Renal cortical epithelial cell (primary cell): ENCODE data around the gene TRPV3. TPM values are rescaled to one million over a fixed set of nuclear protein-coding genes. Genes with fewer than 3 reads are reported as not detected.
"Not testable (repeated sequence)": the region's sequence is repeated elsewhere in the genome, so short reads cannot be mapped to it uniquely, and the experiment has no call there.

ENCODE experiments used
- DNase-seq: peaks from one replicate; pipeline ENCODE4 v3.0.0-alpha.2; 2011; ENCODE audit warnings: low read depth
- total RNA-seq: library from RNA; depleted of rRNA; stranded (reverse); fragments of >200 nt; gene quantifications from 2 replicates; pipeline ENCODE4 v1.2.3, GENCODE V29; 2014

The TRPV3 gene
- total RNA-seq, 1 donor from 2014 or later: 0.89 TPM

DNA sequence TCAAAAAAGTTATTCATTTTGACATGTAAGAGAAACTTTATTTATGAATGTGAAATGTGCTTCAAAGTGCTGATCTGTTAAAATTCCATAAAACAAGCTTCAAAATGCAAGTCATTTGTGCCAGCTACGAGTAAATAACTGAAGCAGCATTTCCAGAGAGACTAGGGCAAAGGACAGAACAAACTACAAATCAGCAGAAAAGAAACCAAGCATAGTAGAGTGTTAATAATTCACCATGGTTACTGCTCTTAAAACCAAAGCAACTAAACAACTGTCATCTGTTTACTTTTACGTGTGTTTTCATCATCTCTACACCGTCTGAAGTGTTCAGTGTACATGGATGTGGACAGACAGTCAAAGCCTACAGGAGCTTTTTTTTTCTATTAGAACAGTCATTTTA lies 83.4 kb downstream of the TRPV3 start:
- DNase-seq: peak; percentile 93

- no peak for DNase-seq
These were observed 85.5 kb downstream of the TRPV3 start for GRCh38 chr17:3472137-3472536.

DNA sequence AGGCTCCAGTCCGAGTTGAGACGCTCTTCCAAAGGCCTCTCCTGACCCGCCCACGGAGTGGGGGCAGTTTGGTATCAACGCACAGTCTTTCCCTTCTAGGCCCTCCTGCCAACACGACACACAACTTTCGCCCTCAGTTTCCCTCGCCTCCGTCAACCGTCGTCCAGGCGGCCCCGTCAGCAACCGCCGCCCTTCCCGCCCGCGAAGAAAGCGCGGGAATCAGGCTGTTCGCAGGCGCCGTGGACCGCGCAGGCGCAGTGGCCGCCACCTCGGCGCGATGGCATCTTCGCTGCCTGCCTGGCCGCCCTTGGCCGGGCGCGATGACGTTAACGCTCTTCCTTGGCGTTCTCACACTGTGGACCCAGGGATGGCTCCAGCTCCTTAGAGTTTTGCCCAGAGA lies 86.0 kb downstream of the TRPV3 start, which contains the start of gene SPATA22:
SPATA22 (minus strand) TSS at position 221 of the 400 bp plus-strand sequence. CDS start 2,494 bp downstream, outside the sequence.
- DNase-seq: no peak

DNA sequence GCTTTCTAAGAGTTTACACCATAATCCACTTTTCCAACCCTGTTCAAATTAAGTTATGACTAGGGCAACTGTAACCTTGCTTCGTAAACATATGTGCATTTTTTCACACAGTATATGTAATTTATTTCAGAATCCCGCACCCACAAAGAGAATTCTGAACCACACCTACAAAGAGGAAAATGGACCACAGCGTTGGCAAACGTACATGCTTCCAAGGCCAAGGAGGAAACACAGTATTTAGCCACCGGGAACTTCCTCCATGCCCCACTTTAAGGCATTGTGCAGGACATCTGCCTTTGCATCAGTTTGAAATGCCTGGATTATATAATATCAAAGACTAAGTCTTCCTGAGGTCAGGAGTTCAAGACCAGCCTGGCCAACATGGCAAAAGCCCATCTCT lies 88.1 kb downstream of the TRPV3 start:
- no peak for DNase-seq

DNA sequence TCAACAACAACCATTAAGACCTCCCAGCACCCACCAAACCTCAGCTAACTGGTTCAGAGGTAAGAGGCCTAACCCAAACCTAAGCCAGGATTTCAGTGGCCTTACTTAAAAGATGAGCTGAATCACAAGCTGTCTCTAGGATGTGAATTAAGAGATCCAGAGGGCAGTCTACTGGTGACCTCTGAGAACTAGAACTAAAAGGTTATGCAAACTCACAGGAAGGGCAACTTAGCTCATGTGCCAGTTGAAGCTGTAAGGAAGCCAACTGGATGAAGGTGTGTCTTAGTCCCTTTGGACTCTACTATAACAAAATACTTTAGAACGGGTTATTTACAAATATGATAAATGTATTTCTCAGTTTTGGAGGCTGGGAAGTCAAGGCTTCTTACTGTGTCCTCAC lies 91.3 kb downstream of the TRPV3 start:
- not testable (repeated sequence) for DNase-seq

Other genes with a start within 250 kb of the TRPV3 start
- gene OR3A2, start 171.5 kb downstream of the TRPV3 start, total RNA-seq: not detected in 2 replicates
- gene OR1E1, start 159.4 kb downstream of the TRPV3 start, total RNA-seq: not detected in 2 replicates
- under 0.01 TPM in 1 of 2 replicates, not detected in the other for gene OR3A3, start 146.4 kb downstream of the TRPV3 start, total RNA-seq
- gene OR1E2, start 124.0 kb downstream of the TRPV3 start, total RNA-seq: not detected in 2 replicates
- gene SPATA22, start 86.0 kb downstream of the TRPV3 start, total RNA-seq: 0.35 TPM in 1 of 2 replicates, not detected in the other
- 0.20 and 0.87 TPM in 2 replicates for gene ASPA, start 81.8 kb downstream of the TRPV3 start, total RNA-seq
- 0.52 and 5.9 TPM in 2 replicates for gene TRPV1, start 51.6 kb upstream of the TRPV3 start, total RNA-seq
- gene SHPK, start 78.4 kb upstream of the TRPV3 start, total RNA-seq: 13.8 and 21.2 TPM in 2 replicates
- gene CTNS, start 78.9 kb upstream of the TRPV3 start, total RNA-seq: 14.2 and 17.8 TPM in 2 replicates
- gene TAX1BP3, start 110.8 kb upstream of the TRPV3 start, total RNA-seq: 389 and 414 TPM in 2 replicates
- 15.3 and 18.8 TPM in 2 replicates for gene EMC6, start 111.0 kb upstream of the TRPV3 start, total RNA-seq
- 2.9 and 19.3 TPM in 2 replicates for gene P2RX5, start 138.3 kb upstream of the TRPV3 start, total RNA-seq
- 0.89 and 5.0 TPM in 2 replicates for gene HASPIN, start 166.1 kb upstream of the TRPV3 start, total RNA-seq
- 8.7 and 14.2 TPM in 2 replicates for gene ITGAE, start 243.4 kb upstream of the TRPV3 start, total RNA-seq